Smooth muscle cell (in vitro differentiated cells): ENCODE data around the gene CHRNA10. TPM values are rescaled to one million over a fixed set of nuclear protein-coding genes. Genes with fewer than 3 reads are reported as not detected.
A peak's percentile ranks its signal among the peaks of the same experiment; 100 is the strongest.

Source experiments
- DNase-seq: peaks from one replicate; lab custom pipeline; 2025; ENCODE audit not compliant: unreplicated experiment; lab: John Stamatoyannopoulos, UW
- H2AFZ ChIP-seq: fragments of 200-600 bp; sonication (generic); 2 replicates; pipeline ENCODE4 v1.6.0; 2016; ENCODE audit warnings: antibody characterized with exemption, low read depth, mild to moderate bottlenecking
- H3F3A ChIP-seq: fragments of 200-600 bp; sonication (generic); 2 replicates; pipeline ENCODE4 v1.6.0; 2017; ENCODE audit warnings: antibody characterized with exemption, low read depth
- H3K27ac ChIP-seq: fragments of 200-600 bp; sonication (generic); 2 replicates; pipeline ENCODE4 v1.5.1; 2016; ENCODE audit warnings: low read depth, mild to moderate bottlenecking
- H3K27me3 ChIP-seq: fragments of 200-600 bp; sonication (generic); 2 replicates; pipeline ENCODE4 v1.6.1; 2016; ENCODE audit warnings: low read depth, mild to moderate bottlenecking
- H3K36me3 ChIP-seq: fragments of 200-600 bp; sonication (generic); 2 replicates; pipeline ENCODE4 v1.5.1; 2016; ENCODE audit warnings: low read depth
- H3K4me1 ChIP-seq: fragments of 200-600 bp; sonication (generic); 2 replicates; pipeline ENCODE4 v1.5.1; 2016; ENCODE audit warnings: low read depth
- H3K4me2 ChIP-seq: fragments of 200-600 bp; sonication (generic); 2 replicates; pipeline ENCODE4 v1.6.0; 2016; ENCODE audit warnings: mild to moderate bottlenecking
- H3K4me3 ChIP-seq: fragments of 200-600 bp; sonication (generic); 2 replicates; pipeline ENCODE4 v1.5.1; 2016; ENCODE audit warnings: mild to moderate bottlenecking
- H3K79me2 ChIP-seq: fragments of 200-600 bp; sonication (generic); 2 replicates; pipeline ENCODE4 v1.6.0; 2016; ENCODE audit warnings: low read depth, mild to moderate bottlenecking
- H3K9ac ChIP-seq: fragments of 200-600 bp; sonication (generic); 2 replicates; pipeline ENCODE4 v1.6.0; 2016; ENCODE audit warnings: low read depth
- H3K9me3 ChIP-seq: fragments of 200-600 bp; sonication (generic); replicated peaks from 2 replicates; pipeline ENCODE4 v1.5.1; 2016; ENCODE audit warnings: low read depth
- H4K20me1 ChIP-seq: fragments of 200-600 bp; sonication (generic); 2 replicates; pipeline ENCODE4 v1.6.0; 2016; ENCODE audit warnings: low read depth
- WGBS: methylation state at CpG from one replicate; pipeline ENCODE4 v1.1.7; 2016; ENCODE audit warnings: low lambda C conversion rate; 5-methylcytosine and 5-hydroxymethylcytosine counted together
- polyA plus RNA-seq: library from polyadenylated mRNA; unstranded; fragments of >200 nt; fragmentation: Nextera tagmentation; extraction: Ambion mirVana; gene quantifications from 2 replicates; pipeline ENCODE4 v1.2.1, GENCODE V29; 2016
- total RNA-seq: library from RNA; depleted of rRNA; stranded (reverse); fragments of >200 nt; gene quantifications from 2 replicates; pipeline ENCODE4 v1.2.3, GENCODE V29; 2014
- TF ChIP-seq, protein P1 (sequence below): fragments of 200-600 bp; sonication (generic); IDR thresholded peaks from 2 replicates; pipeline ENCODE4 v1.5.1; 2017; ENCODE audit warnings: borderline replicate concordance, mild to moderate bottlenecking, antibody characterized with exemption; ENCODE audit not compliant: insufficient read depth, poor library complexity, severe bottlenecking

CHRNA10 gene
- total and polyA plus RNA-seq, 2 experiments from 2014 or later: 0.41 to 0.58 TPM

DNA sequence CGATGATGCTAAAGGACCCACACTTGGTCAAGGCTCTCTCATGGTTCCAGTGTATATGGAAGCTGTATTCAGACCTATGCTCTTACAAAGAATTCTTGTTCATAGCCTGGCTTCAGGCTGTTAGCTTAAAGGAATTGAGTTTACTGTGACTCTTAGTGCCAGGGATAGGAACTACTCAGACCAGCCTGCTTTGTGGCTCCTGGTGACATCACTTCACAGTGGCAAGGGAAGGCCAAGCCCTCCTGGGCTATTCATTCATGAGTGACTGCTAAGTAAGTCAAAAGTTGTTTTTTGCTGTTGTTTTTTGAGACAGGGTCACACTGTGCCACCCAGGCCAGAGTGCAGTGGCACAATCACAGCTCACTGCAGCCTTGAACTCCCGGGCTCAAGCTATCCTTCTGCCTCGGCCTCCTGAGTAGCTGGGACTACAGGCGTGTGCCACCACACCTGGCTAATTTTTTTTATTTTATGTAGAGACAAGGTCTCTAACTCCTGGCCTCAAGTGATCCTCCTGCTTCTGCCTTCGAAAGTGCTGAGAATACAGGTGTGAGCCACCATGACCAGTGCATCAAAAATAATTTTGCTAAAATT, 39.0 kb downstream of the CHRNA10 start:
- H4K20me1 ChIP-seq: no peaks in the 10 kb centered on the region
- no peak overlapping the region for H2AFZ ChIP-seq
- DNase-seq: no peak
- H3K4me1 ChIP-seq: no peaks in the 10 kb centered on the region
- TF ChIP-seq, protein P1, sequence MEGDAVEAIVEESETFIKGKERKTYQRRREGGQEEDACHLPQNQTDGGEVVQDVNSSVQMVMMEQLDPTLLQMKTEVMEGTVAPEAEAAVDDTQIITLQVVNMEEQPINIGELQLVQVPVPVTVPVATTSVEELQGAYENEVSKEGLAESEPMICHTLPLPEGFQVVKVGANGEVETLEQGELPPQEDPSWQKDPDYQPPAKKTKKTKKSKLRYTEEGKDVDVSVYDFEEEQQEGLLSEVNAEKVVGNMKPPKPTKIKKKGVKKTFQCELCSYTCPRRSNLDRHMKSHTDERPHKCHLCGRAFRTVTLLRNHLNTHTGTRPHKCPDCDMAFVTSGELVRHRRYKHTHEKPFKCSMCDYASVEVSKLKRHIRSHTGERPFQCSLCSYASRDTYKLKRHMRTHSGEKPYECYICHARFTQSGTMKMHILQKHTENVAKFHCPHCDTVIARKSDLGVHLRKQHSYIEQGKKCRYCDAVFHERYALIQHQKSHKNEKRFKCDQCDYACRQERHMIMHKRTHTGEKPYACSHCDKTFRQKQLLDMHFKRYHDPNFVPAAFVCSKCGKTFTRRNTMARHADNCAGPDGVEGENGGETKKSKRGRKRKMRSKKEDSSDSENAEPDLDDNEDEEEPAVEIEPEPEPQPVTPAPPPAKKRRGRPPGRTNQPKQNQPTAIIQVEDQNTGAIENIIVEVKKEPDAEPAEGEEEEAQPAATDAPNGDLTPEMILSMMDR: no peak
- no peaks in the 10 kb centered on the region for H3F3A ChIP-seq
- H3K79me2 ChIP-seq: no peaks in the 10 kb centered on the region
- no peak overlapping the region for H3K4me3 ChIP-seq
- no peak overlapping the region for H3K9ac ChIP-seq
- WGBS: 93% methylated on average over 5 of the region's 5 CpGs
- H3K27ac ChIP-seq: no peak overlapping the region
- H3K9me3 ChIP-seq: no peaks in the 10 kb centered on the region
- H3K27me3 ChIP-seq: no peaks in the 10 kb centered on the region
- H3K36me3 ChIP-seq: no peaks in the 10 kb centered on the region
- H3K4me2 ChIP-seq: no peak overlapping the region

- DNase-seq: no peak
- WGBS: 88% methylated on average over 4 of the region's 4 CpGs
- H3K9me3 ChIP-seq: no peaks in the 10 kb centered on the region
- TF ChIP-seq, protein P1: no peak
- H3K79me2 ChIP-seq: no peaks in the 10 kb centered on the region
- H3K9ac ChIP-seq: no peak overlapping the region
- H4K20me1 ChIP-seq: no peaks in the 10 kb centered on the region
- peak overlapping the region; percentile 49 for H3K27ac ChIP-seq
- H3K4me1 ChIP-seq: no peaks in the 10 kb centered on the region
- H3F3A ChIP-seq: no peaks in the 10 kb centered on the region
- no peak overlapping the region for H2AFZ ChIP-seq
- H3K4me3 ChIP-seq: no peak overlapping the region
- no peaks in the 10 kb centered on the region for H3K36me3 ChIP-seq
- no peak overlapping the region for H3K4me2 ChIP-seq
- H3K27me3 ChIP-seq: no peaks in the 10 kb centered on the region
Observed at GRCh38 chr11:3631331-3631730, 39.9 kb downstream of the CHRNA10 start.

DNA sequence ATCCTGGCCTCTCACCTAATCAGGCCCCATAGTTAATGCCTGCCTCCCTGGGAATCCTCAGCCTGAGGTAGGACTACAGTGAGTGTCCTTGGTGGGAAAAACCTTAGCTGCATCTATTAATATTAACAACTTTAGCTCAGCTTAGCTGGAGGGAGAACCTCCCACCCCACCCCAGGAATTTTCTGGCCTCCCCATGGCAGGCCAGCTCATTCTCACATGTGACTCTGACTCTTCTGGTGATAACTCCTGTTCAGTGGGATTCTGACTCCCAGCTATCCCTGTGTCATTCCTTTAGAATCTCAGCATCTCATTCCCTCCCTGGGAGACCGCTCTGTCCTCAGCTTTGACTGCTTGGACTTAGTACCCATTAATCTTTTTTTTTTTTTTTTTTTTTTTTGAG, 43.9 kb downstream of the CHRNA10 start:
- peak overlapping the region; percentile 47 for H3K27ac ChIP-seq
- DNase-seq: no peak

More for the DNA sequence above, 43.9 kb downstream of the CHRNA10 start:
- H3K79me2 ChIP-seq: no peaks in the 10 kb centered on the region
- H3K4me3 ChIP-seq: no peak overlapping the region
- TF ChIP-seq, protein P1: no peak
- H3K9me3 ChIP-seq: no peaks in the 10 kb centered on the region
- H3F3A ChIP-seq: no peaks in the 10 kb centered on the region
- H4K20me1 ChIP-seq: no peaks in the 10 kb centered on the region
- no peak overlapping the region for H3K9ac ChIP-seq
- no peak overlapping the region for H3K4me2 ChIP-seq
- 67% methylated on average over 1 of the region's 1 CpG for WGBS
- H3K27me3 ChIP-seq: no peaks in the 10 kb centered on the region
- H3K4me1 ChIP-seq: no peaks in the 10 kb centered on the region
- no peak overlapping the region for H2AFZ ChIP-seq
- no peaks in the 10 kb centered on the region for H3K36me3 ChIP-seq
